Vagina (tissue), 2 donors: ENCODE data around the gene ZNF207.

Experiments used
- CTCF ChIP-seq, 3 experiments: fragments of 450-650 bp in 2 of 3; fragments of 200-600 bp in 1 of 3; sonication (generic) in 1 of 3; IDR thresholded peaks; one replicate each; pipeline ENCODE4 v1.5.1; 2017 to 2019; ENCODE audit warnings: antibody characterized with exemption in 3 of 3, mild to moderate bottlenecking in 2 of 3, moderate library complexity in 2 of 3
- POLR2A ChIP-seq, 2 donors: fragments of 450-650 bp; IDR thresholded peaks; one replicate each; pipeline ENCODE4 v1.6.1; 2017; ENCODE audit warnings: antibody characterized with exemption in 2 of 2, mild to moderate bottlenecking in 2 of 2, moderate library complexity in 2 of 2
- POLR2AphosphoS5 ChIP-seq, 2 donors: sonication (generic); formaldehyde crosslinking; IDR thresholded peaks; one replicate each; pipeline ENCODE4 v1.9.0; 2017; ENCODE audit warnings: antibody characterized with exemption in 2 of 2, mild to moderate bottlenecking in 2 of 2, low read depth in 1 of 2; ENCODE audit not compliant: insufficient read depth in 1 of 2

DNA sequence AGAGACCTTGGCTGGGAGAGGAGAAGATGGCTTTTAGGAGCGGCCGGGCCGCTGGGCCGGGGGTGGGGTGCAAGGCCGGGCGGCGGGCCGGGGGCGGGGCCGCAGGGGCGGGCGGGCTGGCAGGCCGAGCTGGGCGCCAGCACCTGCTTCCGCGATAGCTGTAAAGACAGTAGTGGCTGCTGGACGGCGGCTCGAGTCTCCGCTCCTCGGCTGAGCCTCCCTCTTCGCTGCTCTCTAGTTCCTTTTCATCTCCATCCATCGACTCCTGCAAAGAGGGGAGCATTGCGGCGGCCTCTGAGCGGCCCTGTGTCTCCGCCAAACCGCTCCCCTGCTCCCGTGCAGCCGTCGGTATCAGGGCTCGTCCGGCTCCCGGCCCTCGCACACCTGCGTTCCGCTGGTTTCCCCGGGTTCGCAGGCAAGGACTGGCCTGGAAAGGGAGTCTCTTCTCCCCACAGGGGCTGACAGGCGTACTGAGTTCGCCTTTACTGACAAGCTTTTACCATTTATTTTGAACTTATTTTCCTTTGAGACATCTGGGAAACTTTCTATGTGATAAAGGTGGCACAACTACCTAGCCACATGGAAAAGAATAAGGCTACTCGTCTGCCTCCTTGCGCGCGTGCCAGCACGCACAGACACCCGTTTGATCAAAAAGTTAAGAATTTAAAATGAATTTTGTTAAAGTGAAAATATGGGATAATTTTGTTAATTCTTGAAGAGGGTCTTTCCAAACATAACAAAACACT, 7.9 kb upstream of the ZNF207 start, which contains the start of gene C17orf75:
- no peak for TF ChIP-seq CTCF (IDR thresholded peaks at IDR 0.05)
- peak; percentile 70 to 78 for TF ChIP-seq POLR2AphosphoS5 (IDR thresholded peaks at IDR 0.05; ENCODE audit: insufficient read depth in 1 of 2, low read depth in 1 of 2)
- no peak for TF ChIP-seq POLR2A (IDR thresholded peaks at IDR 0.05)
